T-helper 2 cell treated with Interferon-gamma antibody and Interleukin-4, amounts not matched to agents 100 ng/mL and 5 ng/mL, for 36 hours (primary cell): ENCODE results near the gene BNIP2. TPM values are rescaled to one million over a fixed set of nuclear protein-coding genes. Genes with fewer than 3 reads are reported as not detected.
"Not testable (repeated sequence)": the region's sequence is repeated elsewhere in the genome, so short reads cannot be mapped to it uniquely, and the experiment has no call there.

Experiments
- intact Hi-C: fragments of 100-400 bp; cut with micrococcal nuclease; formaldehyde crosslinking; loops from one replicate; pipeline ENCODE4 v1.15.1; 2023
- total RNA-seq: library from RNA; stranded (reverse); gene quantifications from 2 replicates; pipeline ENCODE4 v1.2.3, GENCODE V29; 2022

Gene BNIP2
- total RNA-seq, 1 donor from 2014 or later: 76.0 TPM

GRCh38 chr15:59644756-59645155 lies 44.4 kb downstream of the BNIP2 start:
- intact Hi-C loops: loop anchor here (5.0 kb wide), 1 partner anchor 112 kb away; no protein-coding TSS in a partner anchor

GRCh38 chr15:59642351-59642750 lies 46.8 kb downstream of the BNIP2 start:
- intact Hi-C loops: loop anchor here (5.0 kb wide), 1 partner anchor 110 kb away; no protein-coding TSS in a partner anchor

GRCh38 chr15:59637507-59637906 lies 51.6 kb downstream of the BNIP2 start:
- intact Hi-C loops: not testable (repeated sequence)

GRCh38 chr15:59636184-59636583 lies 52.9 kb downstream of the BNIP2 start:
- intact Hi-C loops: no loop called here

- intact Hi-C loops: no loop called here
Observed at GRCh38 chr15:59632714-59633113, 56.4 kb downstream of the BNIP2 start.

GRCh38 chr15:59622289-59622688 lies 66.8 kb downstream of the BNIP2 start:
- intact Hi-C loops: loop anchor here (1.0 kb wide), 1 partner anchor 90 kb away; no protein-coding TSS in a partner anchor

- intact Hi-C loops: no loop called here
Observed at GRCh38 chr15:59618406-59618805, 70.7 kb downstream of the BNIP2 start.

GRCh38 chr15:59616379-59616778 lies 72.7 kb downstream of the BNIP2 start:
- intact Hi-C loops: no loop called here

- intact Hi-C loops: no loop called here
Observed at GRCh38 chr15:59615661-59616060, 73.5 kb downstream of the BNIP2 start.

GRCh38 chr15:59614153-59614552 lies 75.0 kb downstream of the BNIP2 start:
- intact Hi-C loops: no loop called here

GRCh38 chr15:59611276-59612260 lies 77.6 kb downstream of the BNIP2 start, which contains the start of gene GCNT3:
Gene GCNT3, plus strand, starts transcription at chr15:59611783. Its CDS starts 6,456 bp downstream, at chr15:59618239.
- intact Hi-C loops: no loop called here

GRCh38 chr15:59609730-59610712 lies 79.1 kb downstream of the BNIP2 start:
- intact Hi-C loops: no loop called here

Other genes starting within 250 kb of the BNIP2 start
- not detected in 2 replicates for gene GCNT3, start 77.5 kb downstream of the BNIP2 start, total RNA-seq
- 138 and 140 TPM in 2 replicates for gene GTF2A2, start 31.8 kb downstream of the BNIP2 start, total RNA-seq